HS-27A (cell line): Measurements from ENCODE around the gene TMPRSS11A.

ENCODE experiments used
- DNase-seq: peaks from one replicate; pipeline ENCODE4 v3.0.0-alpha.2; 2012; ENCODE audit warnings: low read depth, missing footprints

The TMPRSS11A gene, protein sequence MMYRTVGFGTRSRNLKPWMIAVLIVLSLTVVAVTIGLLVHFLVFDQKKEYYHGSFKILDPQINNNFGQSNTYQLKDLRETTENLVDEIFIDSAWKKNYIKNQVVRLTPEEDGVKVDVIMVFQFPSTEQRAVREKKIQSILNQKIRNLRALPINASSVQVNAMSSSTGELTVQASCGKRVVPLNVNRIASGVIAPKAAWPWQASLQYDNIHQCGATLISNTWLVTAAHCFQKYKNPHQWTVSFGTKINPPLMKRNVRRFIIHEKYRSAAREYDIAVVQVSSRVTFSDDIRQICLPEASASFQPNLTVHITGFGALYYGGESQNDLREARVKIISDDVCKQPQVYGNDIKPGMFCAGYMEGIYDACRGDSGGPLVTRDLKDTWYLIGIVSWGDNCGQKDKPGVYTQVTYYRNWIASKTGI

GRCh38 chr4:67963356-67963755 lies at the start of gene TMPRSS11A:
Gene TMPRSS11A (minus strand): TSS chr4:67963493. CDS start chr4:67963393, 100 bp downstream.
- no peak for DNase-seq

- no peak for DNase-seq
These were observed 48.4 kb upstream of the TMPRSS11A start for GRCh38 chr4:68011684-68012083.

DNA sequence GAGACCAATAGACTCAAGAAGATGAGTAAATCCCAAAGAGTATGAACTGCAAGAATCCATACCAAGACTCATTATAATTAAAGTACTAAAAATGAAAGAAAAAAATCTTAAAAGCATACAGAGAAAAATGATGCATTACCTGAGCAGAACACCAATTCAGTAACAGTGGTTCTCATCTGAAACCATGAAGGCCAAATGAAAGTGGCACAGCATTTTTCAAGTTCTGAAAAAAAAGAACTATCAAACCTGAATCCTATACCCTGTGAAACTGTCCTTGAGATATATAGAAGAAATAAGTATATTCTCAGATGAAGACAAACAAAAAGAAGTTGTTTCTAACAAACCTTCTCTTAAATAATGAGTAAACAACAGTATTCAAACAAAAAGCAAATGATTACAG lies 39.6 kb upstream of the TMPRSS11A start:
- no peak for DNase-seq

DNA sequence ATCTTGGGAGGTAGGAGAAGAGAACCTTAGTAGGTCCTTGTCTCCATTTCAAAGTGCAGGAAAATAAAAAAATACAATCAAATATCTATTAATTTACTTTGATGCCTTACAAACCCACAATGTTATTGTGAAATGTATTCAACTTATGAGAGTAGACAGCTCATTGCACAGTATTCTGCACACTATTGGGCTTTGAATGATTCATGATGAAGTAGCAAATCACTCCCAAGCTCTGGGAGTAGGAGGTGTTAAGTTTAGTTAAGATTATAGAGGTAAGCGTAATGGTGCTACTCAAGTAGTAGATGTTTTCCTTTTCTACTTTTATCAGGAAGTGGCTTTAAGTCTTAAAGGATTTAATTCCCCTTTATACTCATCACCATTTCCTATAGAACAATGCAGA lies 32.8 kb upstream of the TMPRSS11A start:
- no peak for DNase-seq

DNA sequence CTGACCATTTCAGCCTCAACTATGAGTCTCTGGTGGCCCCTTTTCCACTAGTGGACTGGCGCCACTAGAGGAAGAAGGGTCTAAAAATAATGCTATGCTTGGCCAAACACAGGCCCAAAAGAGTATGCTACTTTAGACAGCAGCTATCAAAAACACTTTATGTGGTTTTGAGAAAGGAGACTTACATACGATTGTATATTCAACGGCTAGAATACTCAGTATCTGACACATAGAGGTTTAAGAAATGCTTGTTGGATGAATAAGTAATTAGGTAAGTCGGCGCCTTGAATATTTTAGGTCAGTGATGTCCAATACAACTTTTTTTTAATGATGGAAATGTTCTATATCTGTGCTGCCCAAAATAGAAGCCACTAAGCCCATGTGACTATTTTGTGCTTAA lies 25.7 kb upstream of the TMPRSS11A start:
- DNase-seq: peak; percentile 8

GRCh38 chr4:67983333-67983732 lies 20.0 kb upstream of the TMPRSS11A start:
- peak; percentile 11 for DNase-seq

GRCh38 chr4:67980512-67980911 lies 17.2 kb upstream of the TMPRSS11A start:
- no peak for DNase-seq

DNA sequence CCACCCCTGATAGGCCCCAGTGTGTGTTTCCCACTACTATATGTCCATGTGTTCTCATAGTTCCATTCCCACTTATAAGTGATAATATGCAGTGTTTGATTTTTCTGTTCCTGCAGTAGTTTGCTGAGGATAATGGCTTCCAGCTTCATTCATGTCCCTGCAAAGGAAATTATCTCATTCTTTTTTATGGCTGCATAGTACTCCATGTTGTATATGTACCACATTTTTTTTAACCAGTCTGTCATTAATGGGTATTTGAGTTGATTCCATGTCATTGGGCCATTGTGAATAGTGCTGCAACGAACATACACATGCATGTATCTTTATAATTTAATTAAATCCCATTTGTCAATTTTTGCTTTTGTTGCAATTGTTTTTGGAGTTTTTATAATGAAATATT lies 10.3 kb upstream of the TMPRSS11A start:
- DNase-seq: no peak

DNA sequence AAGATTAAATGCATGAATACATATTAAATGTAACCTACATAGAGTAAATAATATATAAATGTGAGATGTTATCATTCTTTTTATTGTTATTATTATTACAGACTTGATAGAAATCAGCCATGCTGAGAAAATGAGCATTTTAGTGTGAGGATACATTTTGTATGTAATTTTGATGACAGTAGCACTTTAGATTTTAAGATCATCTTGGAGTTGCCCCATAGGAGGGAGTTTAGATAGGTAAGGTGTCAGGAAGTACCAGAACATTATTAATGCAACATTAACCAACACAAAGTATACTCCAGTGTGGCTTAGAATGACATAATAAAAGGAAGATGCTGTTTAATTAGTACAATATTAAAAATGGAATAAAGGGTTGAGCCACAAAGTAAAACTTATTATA lies 8.4 kb downstream of the TMPRSS11A start:
- DNase-seq: no peak

DNA sequence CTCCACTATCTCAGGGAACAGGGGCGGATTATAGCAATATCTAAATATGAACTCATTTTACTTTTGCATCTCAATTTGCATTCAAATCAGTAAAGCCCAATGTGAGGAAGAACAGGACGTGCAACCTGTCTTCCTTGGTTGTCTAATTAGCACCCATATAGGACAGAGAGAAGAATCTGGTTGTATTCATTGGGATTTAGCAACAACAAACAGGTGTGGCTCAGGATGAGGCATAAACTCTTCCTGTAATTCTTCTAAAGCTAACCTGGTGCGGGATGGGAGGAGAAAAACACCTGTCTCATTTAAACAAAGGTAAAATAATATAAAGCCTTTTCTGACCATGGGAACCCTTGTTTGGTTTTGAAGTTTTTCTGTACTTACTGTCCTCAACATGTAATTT lies 22.2 kb downstream of the TMPRSS11A start:
- no peak for DNase-seq

- no peak for DNase-seq
These were observed 22.8 kb downstream of the TMPRSS11A start for GRCh38 chr4:67940506-67940905.

DNA sequence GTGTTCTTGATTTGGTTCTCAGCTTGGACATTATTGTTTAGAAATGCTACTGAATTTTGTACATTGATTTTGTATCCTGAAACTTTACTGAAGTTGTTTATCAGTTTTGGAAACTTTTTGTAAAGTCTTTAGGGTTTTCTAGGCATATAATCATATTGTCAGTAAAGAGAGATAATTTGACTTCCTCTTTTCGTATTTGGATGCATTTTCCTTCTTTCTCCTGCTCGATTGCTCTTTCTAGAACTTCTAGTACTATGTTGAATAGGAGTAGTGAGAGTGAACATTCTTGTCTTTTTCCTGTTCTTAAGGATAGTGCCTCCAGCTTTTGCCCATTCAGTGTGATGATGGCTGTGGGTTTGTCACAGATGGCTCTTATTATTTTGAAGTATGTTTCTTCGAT lies 24.1 kb downstream of the TMPRSS11A start:
- no peak for DNase-seq

DNA sequence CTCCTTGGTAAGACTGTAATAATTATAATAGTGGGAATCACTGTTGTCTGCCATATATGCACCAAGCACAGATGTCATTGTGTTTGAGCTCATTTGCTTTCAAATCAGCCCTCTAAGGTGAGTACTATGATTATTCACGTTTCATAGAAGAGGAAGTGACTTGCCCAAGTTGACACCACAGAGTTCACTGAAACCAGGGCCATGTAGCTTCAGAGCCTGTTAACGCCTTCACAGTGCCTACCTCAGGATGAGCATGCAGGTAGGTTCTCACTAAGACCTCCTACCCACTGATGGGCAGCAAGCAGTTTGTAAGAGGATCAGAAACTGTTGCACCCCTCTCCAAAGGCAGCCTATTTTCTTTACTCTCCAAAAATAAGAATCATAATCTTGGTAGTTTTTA lies 27.4 kb downstream of the TMPRSS11A start:
- no peak for DNase-seq

DNA sequence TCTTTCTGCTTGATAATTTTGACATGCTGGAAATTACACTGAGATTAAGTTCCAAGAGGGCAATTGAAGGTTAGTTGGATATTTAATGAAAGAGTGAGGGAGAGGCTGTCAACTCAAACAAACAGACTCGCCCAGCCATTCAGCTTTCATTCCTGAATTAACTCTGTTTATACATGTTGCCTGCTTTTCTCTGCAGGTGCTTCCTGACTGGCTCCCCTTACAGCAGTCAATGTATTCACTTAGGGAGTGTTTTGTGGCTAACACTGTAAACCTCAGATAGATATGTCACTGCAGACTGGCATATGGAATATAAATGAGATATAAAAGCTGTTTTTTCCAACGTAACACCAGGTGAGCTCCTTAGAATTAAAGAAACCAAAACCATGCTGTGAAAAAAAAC lies 28.7 kb downstream of the TMPRSS11A start:
- no peak for DNase-seq

DNA sequence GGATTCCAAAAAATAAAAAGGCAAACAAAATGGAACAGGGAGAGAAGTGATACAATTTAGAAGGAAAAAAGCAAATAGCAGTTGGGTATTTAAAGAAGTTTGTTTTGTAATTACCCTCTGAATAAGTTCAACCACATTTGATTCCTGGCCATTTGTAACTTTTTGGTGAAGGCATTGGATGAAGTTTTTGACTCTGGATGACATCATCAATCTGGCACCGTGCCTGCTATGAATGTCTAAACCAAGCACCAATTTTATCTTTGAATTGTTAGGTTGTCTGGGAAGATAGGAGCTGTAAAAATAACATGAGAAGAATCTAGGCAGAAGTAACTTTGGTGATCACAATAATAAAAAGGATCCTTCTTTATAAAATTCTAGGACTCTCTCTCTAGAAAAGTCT lies 29.5 kb downstream of the TMPRSS11A start:
- DNase-seq: no peak

GRCh38 chr4:67933038-67933437 lies 30.3 kb downstream of the TMPRSS11A start:
- no peak for DNase-seq

- no peak for DNase-seq
These were observed 32.0 kb downstream of the TMPRSS11A start for GRCh38 chr4:67931256-67931655.

DNA sequence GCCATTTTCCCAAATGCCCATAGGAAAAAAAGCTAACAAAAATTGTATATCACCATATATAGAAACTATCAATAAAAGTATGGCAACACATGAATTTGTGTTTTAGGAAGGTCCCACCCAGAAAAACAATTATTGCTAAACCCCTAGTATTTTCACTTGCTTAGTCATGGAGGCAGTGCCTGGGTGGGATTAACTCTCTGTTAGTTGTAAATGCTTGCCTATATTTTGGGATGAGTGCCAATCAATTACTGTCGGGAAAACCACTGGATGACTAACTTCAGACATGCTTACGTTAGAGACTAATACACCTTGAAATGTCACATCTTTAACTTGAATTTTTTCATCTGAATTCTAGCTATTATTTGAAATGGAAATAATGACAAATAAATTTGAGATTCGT lies 33.9 kb downstream of the TMPRSS11A start:
- peak; percentile 63 for DNase-seq

DNA sequence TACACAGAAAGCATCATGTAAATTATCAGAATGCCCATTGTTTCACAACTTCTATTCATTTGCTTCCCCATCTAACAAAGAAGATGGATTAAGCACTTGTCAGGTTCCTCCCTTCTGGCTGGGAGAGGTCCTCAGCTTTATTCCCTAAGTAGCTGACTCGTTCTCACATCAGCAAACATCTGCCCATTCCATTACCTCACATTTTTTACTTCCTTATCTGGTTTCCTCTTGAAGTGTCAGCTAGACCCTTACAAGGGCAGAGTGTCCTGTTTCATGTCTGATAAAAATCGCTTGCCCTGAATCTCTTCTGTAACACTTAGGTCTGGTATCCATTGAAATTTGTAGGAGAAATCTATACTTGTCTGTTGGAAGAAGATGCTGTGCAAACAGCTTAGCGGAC lies 34.7 kb downstream of the TMPRSS11A start:
- no peak for DNase-seq

DNA sequence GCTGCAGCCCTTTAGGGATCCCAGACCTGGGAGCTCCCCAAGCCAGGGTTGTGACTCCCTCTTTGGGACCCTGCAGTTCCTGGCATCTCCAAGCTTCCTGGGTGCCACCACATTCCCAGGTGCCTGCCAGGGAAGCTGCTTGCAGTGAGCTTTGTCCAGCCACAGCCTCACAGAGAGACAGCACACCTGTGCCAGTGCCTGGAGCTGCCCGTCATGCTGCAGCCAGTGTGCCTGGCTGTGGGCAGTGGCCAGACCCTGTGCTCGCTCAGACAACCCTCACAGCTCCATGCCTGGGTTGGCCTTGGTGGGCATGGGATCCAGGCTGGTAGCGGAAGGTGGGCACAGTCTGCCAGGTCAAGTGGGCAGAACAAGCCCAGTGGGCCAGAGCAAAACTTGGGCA lies 36.0 kb downstream of the TMPRSS11A start:
- no peak for DNase-seq

GRCh38 chr4:67926485-67926884 lies 36.8 kb downstream of the TMPRSS11A start:
- no peak for DNase-seq

DNA sequence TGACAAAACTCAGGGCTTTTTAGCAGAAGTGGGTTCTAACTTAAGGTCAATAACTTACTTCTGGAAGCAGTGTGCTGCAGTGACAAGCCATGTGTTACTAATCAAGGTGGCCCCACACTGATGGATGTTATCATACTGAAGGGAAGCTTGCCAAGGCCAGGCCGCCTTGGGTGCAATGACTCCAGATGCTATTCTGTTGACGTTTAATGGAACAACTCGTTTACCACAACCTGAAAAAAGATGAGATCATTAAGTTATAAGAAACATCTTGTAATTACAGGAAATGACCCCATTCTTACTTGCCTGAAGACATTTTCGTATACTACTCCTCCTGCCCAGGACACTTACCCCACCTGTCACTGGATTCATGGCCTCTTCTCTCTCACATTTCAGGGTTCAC lies 40.6 kb downstream of the TMPRSS11A start:
- no peak for DNase-seq

DNA sequence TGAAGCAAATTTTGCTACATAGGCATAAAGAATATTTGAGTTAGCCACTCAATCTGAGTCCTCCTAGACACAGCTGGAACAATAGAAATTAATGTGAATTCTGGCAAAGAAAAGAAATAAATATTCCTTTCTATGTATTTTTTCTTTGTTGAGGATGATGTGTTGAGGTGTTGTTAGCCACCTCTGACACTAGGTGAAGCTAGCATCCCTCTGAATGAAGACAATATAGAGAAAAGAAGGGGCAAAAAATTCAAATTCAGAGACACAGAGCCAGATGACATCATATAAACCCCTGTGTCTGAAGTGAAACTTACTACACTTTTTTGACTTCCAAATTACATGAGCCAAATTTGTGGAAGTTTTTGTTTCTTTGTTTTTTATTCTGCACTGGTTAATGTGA lies 44.9 kb downstream of the TMPRSS11A start:
- no peak for DNase-seq

- no peak for DNase-seq
These were observed 47.8 kb downstream of the TMPRSS11A start for GRCh38 chr4:67915400-67915966.
